Loucy (cell line): Measurements from ENCODE around the gene NRGN.

Experiments used
- CTCF ChIP-seq: fragments of 200-600 bp; sonication (generic); conservative IDR thresholded peaks from 2 replicates; pipeline ENCODE4 v1.5.1; 2014; ENCODE audit warnings: mild to moderate bottlenecking, antibody characterized with exemption, low read length
- EZH2phosphoT487 ChIP-seq: fragments of 200-600 bp; IDR thresholded peaks from 2 replicates; pipeline ENCODE4 v1.6.1; 2018; ENCODE audit warnings: antibody characterized with exemption, mild to moderate bottlenecking, moderate library complexity, borderline replicate concordance

- TF ChIP-seq CTCF (no peak), EZH2phosphoT487 (no peak)
Measured at GRCh38 chr11:124756033-124756752, 16.5 kb downstream of the NRGN start.
